GM10266 (cell line): Measurements from ENCODE around the gene CCDC178.

Source experiments
- DNase-seq: peaks from one replicate; pipeline ENCODE4 v3.0.0; 2012; ENCODE audit errors: extremely low spot score
- CTCF ChIP-seq: IDR thresholded peaks from 2 replicates; pipeline ENCODE4 v1.5.1; 2012; ENCODE audit warnings: mild to moderate bottlenecking, low read depth; ENCODE audit not compliant: control insufficient read depth, insufficient read depth; ENCODE audit errors: missing control alignments

Gene CCDC178

DNA sequence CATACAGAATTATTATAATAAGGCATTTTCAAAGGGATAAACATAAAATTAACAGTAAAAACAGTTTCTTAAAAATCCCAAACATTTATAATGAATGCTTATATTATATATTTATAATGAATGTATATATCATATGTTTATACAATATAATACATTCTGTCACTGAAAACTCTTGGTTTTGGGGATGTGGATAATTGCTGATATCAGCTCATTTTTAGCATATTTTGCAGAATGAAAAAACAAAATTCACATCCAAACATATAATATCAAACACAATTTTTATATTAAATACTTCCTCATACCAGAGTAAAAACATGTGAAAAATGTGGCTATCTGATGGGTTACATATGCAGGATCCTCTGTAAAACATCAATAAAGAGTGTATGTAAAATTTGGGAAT, 465.0 kb downstream of the CCDC178 start:
- no peak for TF ChIP-seq CTCF
- DNase-seq: no peak

GRCh38 chr18:32975163-32975436, 465.4 kb downstream of the CCDC178 start:
- no peak for TF ChIP-seq CTCF

GRCh38 chr18:32974421-32975162, 465.9 kb downstream of the CCDC178 start:
- no peak for DNase-seq

More at GRCh38 chr18:32975163-32975436, 465.4 kb downstream of the CCDC178 start:
- DNase-seq: no peak

GRCh38 chr18:32968248-32968647, 472.3 kb downstream of the CCDC178 start:
- TF ChIP-seq CTCF: no peak
- DNase-seq: no peak

More at GRCh38 chr18:32974421-32975162, 465.9 kb downstream of the CCDC178 start:
- no peak for TF ChIP-seq CTCF

- no peak for TF ChIP-seq CTCF
- DNase-seq: no peak
Measured at GRCh38 chr18:32966141-32966540, 474.4 kb downstream of the CCDC178 start.

DNA sequence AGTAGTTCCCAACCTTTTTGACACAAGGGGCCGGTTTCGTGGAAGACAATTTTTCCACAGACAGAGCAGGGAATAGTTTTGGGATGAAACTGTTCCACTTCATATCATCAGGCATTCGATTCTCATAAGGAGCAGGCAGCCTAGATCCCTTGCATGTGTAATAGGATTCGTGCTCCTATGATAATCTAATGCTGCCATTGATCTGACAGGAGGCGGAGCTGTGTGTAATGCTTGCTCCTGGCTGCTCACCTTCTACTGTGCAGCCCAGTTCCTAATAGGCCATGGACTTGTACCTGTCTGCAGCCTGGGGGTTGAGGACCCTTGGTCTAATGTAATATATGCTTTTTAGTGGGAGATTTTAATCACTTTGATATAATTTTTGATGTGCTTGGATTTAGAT, 479.0 kb downstream of the CCDC178 start:
- no peak for DNase-seq
- no peak for TF ChIP-seq CTCF

DNA sequence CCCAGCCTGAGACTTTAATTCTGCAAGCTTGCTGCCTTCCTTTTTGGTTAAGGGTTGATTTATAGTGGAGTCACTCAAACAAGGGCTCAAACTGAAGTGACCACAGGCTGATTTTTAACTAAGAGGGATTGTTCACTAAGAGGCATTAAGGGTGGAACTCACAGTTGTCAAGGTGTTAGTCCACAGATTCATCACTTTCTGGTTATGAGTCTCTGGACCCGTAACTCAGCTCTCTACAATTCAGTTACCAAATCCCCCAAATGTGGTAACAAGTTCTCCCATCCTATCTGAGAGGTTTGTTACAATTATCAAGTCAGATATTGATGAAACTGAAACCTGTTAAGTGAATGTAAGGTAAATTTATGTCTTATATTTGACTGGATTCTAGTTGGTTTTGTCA, 481.8 kb downstream of the CCDC178 start:
- no peak for DNase-seq
- no peak for TF ChIP-seq CTCF
